ENCODE results near the gene IFT122.

DNA sequence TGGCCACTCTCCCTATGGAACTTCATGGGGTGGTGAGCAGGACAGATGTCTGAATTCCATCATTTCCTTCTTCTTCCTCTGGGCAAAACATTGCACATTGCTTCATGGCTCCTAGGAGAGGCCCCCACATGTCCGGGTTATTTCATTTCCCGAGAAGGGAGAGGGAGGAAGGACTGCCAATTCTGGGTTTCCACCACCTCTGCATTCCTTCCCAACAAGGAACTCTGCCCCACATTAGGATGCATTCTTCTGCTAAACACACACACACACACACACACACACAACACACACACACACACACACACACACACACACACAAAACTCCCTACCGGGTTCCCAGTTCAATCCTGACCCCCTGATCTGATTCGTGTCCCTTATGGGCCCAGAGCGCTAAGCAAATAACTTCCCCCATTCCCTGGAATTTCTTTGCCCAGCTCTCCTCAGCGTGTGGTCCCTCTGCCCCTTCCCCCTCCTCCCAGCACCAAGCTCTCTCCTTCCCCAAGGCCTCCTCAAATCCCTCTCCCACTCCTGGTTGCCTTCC is 90.3 kb downstream of the IFT122 start:
- TF ChIP-seq POLR2A (IDR thresholded peaks at IDR 0.05; ENCODE audit: low read depth, low read length) (no peak), POLR2AphosphoS5 (IDR thresholded peaks at IDR 0.05; ENCODE audit: low read depth, low read length) (no peak), SPI1 (IDR thresholded peaks at IDR 0.05; ENCODE audit: low read depth, low read length) (no peak)

Data from GM12891 (cell line).